ENCODE results near the gene PDPK1.
A peak's percentile ranks its signal among the peaks of the same experiment; 100 is the strongest.
"Not testable (repeated sequence)": the region's sequence is repeated elsewhere in the genome, so short reads cannot be mapped to it uniquely, and the experiment has no call there.

Gene PDPK1

GRCh38 chr16:2550283-2550878, 12.6 kb downstream of the PDPK1 start:
- DNase-seq = not testable (repeated sequence)

- peak; percentile 39 for DNase-seq
Measured at GRCh38 chr16:2551420-2551889, 13.6 kb downstream of the PDPK1 start.

- not testable (repeated sequence) for DNase-seq
Measured at GRCh38 chr16:2554709-2555425, 17.0 kb downstream of the PDPK1 start.

DNA sequence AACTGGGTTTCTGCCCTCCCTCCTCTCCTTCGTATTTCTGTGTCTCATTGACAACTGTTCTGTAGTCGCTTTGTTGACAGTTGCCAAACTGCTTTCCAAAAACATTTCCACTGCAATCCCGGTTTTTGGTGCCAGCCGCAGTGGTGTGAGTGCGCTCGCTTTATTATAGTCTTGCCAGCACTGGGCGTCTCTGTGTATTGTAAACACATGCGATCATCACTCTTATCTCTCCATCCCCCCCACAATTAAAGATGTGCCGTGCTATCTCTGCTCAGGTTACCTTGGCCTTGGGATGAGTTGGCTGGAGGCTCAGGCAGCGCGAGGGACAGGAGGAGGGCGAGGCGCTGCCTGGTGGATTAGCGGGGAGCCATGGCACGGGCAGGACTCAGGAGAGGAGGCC, 19.3 kb downstream of the PDPK1 start:
- not testable (repeated sequence) for DNase-seq

DNA sequence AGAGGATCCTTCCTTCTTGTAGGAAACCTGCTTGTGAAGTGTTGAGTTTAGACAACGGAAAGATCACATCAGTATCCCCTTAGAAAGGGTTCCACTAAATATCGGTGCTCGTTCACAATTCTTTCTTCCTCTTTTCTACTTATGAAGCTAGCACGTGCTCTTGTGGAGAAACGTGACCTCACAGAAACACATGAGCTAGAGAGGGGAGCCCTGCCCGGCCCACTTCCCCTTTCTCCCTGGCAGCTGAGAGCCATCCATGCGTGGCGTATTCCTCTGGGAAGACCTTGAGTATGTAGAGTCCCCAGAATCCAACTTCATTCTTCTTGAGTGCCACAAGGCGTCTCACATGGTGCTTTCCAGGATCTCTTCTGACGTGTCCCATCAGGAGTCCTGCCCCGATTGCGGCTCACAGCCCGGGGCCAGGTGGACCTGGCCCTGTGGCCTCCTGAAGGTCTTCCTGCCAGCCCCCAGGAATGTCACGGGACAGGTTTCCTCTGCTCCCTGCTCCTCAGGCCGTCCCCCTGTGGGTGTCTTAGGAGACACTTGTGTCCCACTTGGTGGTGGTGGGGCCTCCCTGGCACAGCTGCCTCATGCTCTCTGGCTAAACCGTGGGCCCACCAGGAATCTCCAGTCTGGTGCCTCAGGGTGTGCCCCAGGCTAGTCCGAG, 22.4 kb downstream of the PDPK1 start:
- not testable (repeated sequence) for DNase-seq

GRCh38 chr16:2560798-2561133, 22.9 kb downstream of the PDPK1 start:
- not testable (repeated sequence) for DNase-seq

DNA sequence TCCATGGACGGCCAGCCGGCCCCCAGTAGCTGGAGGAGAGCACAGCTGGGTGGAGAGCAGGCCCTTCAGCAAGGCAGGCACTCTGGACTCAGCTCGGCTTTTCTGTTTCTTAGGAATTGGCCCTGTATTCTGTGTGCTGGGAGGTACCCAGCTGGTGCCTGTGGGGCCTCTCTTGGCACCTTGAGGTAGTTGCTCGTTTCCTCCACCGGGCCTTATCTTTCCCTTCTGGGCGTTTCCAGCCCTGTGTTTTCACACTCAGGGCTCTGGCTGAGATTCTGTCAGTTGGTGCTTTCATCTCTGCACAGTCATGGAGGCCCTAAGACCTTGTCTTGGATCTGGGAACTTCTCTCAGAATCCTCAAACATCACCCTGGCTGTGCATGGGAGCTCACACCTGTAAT, 29.7 kb downstream of the PDPK1 start:
- not testable (repeated sequence) for DNase-seq

- not testable (repeated sequence) for DNase-seq
Measured at GRCh38 chr16:2568573-2568972, 30.8 kb downstream of the PDPK1 start.

DNA sequence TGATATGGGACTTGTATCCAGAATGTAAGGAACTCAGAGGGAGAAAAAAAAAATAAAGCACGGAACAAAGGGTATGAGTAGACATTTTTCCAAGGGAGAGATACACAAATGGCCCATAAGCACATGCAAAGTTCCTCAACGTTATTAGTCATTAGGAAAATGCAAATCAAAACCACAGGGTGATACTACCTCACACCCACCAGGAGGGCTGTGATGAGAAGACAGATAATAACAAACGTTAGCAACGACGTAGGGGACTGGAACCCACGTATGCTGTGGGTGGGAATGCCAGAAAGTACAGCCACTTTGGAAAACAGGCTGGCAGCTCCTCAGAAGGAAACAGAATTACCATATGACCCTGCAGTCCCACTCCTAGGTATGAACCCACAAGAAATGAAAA, 34.9 kb downstream of the PDPK1 start:
- not testable (repeated sequence) for DNase-seq

- DNase-seq = not testable (repeated sequence)
Measured at GRCh38 chr16:2575839-2576238, 38.0 kb downstream of the PDPK1 start.

- DNase-seq = not testable (repeated sequence)
Measured at GRCh38 chr16:2577044-2577443, 39.2 kb downstream of the PDPK1 start.

DNA sequence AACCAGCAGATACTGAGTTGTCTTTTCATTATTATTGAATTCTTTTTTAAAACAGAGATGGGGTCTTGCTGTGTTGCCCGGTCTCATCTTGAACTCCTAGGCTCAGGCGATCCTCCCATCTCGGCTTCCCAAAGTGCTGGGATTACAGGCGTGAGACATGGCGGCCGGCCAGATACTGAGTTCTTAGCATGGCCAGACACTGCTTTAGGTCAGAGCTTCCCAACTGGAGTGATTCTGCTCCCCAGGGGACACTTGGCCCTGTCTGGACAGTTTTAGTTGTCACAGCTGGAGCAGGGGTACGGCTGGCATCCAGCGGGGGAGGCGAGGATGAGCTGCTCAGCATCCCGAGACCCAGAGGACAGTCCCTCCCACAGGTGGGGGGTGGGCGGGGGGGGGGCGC, 41.1 kb downstream of the PDPK1 start:
- not testable (repeated sequence) for DNase-seq

- peak; percentile 18 for DNase-seq
Measured at GRCh38 chr16:2580143-2580542, 42.3 kb downstream of the PDPK1 start.

- not testable (repeated sequence) for DNase-seq
Measured at GRCh38 chr16:2580818-2581217, 43.0 kb downstream of the PDPK1 start.

DNA sequence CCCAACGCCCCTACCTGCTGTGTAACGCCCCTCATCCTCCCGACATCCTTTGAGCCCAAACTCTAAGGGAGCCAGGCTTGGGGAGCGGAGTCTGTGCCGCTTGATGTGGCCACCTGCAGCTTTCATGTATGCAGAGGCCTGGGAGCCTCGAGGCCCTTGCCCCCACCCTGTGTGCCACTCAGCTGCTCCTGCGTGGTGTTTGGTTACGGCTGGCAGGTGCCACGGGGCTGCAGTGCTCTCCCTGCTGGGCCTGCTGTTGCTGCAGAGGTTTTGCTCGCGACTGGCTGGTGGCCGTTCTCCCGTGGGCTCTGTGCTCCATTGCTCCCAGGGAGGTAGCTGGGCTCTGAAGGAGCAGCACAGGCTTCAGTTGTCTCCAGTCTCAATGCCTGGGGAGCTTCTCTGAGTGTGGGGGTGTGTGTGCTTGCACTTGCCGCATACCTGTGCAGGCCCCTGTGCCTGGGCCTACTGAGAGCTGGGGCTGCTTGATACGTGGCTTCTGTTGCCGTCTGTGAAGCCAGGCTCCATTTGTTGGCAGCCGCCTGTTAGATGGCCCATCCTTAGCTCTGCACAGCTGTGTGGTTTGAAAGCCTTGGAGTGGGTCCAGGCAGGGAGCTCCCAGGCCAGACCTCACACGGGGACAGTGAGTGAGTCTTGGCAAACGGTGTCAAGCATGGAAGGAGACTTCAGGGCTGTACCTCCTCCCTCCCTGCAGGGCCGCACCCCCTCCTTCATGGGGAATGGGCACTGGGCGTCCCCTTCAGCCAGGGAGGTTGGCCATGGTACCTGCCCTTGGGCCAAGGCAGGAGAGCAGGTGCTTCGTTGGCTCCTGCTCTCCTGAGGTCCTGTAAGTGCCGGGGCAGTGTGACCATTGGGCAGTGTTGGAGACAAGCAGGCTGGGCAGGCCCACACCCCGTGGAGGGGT, 47.2 kb downstream of the PDPK1 start:
- DNase-seq = no peak

GRCh38 chr16:2585651-2586081, 47.8 kb downstream of the PDPK1 start:
- no peak for DNase-seq

DNA sequence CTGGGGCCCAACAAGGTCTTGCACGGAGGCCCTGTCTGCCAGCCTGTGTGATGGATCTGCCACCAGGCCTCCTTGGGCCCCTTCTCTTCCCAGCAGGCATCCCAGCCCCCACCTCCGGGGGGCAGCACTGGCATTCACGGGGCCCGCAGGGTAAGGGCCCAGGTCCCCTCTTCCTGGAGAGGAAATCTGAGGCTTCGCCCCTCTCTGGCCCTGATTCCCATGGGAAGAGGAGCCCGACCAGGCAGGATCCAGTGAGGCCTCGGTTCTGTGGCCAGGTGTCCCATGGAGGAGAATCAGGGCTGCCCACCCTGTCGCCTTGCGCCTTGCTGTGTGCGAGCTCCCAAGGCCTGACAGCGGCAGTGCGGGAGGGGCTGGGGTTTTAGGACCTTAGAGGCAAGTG, 48.4 kb downstream of the PDPK1 start:
- no peak for DNase-seq

- DNase-seq = no peak
Measured at GRCh38 chr16:2586901-2587480, 49.2 kb downstream of the PDPK1 start.

DNA sequence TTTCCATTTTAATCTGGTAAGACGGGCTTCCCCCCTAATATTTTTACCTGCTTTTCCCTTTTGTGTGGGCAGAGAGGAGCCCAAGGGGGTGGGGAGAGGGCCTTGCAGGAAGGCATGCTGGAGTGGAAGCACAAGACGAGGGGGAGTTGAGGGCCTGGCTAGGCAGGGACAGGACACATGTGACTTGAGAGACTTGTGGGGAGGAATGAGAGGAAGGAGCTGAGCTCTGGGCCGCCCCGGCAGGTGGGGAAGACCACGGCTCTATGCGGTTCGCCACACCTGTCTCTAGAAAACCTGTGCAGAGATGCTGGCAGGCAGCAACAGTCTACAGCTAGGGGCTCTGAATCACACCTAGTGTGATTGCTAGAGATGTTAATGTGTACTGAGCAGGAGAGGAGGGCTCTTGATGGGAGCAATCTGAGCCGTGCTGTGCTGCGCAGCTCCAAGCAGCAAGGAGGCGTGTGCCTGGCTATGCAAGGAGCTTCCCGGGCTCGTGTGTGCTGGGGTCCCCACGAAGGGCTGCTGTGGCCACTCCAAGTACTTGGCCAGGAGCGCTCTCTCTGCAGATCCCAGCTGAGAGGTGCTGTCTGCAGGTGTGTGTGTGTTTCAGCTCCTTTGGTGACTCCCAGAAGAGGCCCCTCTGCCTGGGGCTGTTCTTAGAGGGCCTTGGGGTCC, 50.2 kb downstream of the PDPK1 start:
- no peak for DNase-seq

DNA sequence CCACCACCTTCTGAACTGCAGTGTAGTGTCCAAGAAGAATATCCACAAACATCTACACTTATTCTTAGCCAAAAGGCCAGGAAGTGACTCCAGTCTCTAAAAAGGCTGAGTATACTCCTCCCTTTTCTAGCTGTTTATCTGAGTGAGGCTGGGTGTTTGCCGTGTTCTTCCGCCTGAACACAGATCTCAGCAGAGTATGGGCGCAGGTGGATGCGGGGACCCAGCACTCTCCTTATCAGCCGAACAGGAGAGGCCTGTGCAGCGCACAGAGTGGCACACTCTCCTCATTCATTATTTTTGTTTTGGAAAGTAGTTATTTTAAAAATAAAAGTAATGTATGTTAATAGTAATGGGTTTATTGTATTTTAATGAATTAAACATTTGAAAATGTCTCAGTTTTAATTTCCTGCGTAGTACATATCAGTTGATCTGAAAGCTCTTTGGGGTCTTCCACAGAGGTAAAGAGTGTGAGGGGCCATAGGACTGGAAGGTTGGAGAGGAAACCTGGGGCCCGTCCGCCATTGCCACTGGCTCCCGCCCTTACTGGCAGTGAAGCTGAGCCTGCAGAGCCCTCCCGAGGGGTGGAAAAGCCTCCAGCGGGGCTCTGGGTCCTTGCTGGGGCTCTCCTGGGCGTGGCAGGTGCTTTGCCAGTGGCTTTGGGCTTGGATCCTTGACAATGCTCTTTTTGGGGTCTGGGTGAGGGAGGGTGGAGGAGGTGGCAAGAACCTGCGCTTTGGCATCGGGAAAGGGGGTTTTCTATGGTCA, 53.8 kb downstream of the PDPK1 start:
- DNase-seq = no peak

GRCh38 chr16:2592786-2593185, 55.0 kb downstream of the PDPK1 start:
- DNase-seq = no peak
